GM21381 (cell line): ENCODE measurements around the gene DENND1A.
"Not testable (repeated sequence)": the region's sequence is repeated elsewhere in the genome, so short reads cannot be mapped to it uniquely, and the experiment has no call there.

Experiments
- ATAC-seq: cut with Tn5 transposase; IDR thresholded peaks from one replicate; pipeline ENCODE4 v1.9.1; 2021; ENCODE audit warnings: mild to moderate bottlenecking, moderate library complexity; ENCODE audit not compliant: unreplicated experiment

DENND1A gene

DNA sequence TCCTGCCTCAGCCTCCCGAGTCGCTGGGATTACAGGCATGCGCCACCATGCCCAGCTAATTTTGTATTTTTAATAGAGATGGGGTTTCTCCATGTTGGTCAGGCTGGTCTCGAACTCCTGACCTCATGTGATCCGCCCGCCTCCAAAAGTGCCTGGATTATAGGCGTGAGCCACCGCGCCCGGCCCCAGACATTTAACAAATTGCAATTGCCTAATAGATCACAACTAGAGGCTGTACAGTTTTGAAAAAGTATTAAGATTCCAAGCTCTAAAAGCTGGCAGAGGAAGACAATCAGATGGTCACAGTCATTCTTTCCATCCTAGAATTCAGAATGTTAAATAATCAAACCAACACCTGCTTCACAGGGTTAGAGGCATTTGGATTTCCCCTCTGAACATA lies 293.1 kb downstream of the DENND1A start:
- ATAC-seq = not testable (repeated sequence)

DNA sequence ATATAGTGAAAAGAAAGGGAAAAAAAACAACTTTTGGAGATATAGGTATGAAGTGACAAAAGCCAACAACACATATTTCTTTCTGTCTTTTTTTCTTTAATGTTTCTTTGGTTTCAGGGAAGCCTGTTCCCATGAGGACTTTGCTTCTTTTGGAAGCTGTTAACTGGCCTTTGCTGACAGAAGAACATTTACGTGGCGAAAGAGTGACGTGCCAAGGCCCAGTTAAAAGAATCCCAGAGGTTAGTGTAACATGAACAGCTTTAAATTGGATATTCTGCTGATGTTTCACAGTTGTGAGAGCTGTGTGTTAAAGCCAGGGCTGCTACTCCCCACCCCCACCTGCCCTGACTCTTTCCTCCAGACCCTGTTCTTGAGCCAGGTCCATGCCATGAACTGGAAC lies 298.1 kb downstream of the DENND1A start:
- no peak for ATAC-seq

DNA sequence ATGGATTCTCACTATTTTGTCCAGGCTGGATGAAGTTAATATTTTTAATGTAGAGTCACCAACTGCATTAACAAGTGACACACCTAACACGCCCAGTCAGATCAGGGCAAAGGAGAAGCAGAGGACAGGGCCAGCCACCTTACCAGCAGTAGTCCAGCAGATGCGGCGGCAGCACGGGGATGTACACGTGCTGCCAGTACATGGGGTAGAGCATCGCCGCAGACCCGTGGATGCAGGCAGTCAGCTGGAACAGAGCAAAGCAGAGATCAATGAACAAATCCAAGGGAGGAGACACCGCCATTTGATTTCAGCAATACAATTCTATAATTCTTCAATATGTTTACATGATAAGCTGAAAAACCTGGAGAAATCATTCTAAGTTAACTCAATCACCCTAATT lies 299.7 kb downstream of the DENND1A start:
- ATAC-seq = no peak

DNA sequence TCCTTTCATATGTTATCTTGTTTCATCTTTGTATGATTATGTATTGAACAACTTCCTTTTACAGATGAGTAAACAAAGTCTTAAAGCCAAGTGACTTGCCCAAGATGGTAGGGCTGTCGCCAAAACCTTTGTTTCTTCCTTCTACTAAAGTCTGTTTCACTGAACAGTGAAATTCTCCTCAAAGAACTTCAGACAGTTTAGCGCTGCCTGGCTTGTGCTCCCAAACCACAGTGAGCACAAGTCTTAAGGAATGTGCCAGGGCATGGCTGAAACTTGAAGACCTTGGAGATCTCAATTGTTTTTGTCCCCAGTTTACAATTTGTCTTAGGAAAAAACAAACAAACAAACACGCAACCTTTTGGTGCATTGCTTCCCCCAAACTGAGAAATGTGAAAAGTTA lies 300.4 kb downstream of the DENND1A start:
- ATAC-seq = no peak

DNA sequence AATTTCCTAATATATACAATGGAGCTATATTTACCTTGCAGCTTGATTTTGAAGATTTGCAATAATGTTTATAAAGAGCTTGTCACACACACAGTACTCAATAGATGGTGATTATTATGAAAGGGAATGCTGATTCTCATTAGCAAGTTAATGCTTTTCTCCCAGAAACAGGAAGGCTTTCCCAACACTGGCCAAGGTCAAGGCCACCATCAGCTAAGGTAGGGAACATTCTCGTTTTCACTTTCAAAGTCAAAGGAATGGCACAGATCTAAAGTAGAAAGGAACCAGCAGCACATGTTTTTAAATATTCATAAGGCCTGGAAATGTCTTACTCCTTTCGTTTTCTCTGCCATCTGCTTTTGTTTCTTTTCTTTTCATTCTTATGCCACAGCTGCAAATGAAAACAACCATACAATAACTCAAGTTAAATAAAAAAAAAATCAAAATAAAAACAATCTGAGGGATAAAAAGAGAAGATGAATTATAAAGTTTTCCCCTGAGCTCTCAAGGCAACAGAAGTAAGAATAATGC lies 307.1 kb downstream of the DENND1A start:
- ATAC-seq = no peak

DNA sequence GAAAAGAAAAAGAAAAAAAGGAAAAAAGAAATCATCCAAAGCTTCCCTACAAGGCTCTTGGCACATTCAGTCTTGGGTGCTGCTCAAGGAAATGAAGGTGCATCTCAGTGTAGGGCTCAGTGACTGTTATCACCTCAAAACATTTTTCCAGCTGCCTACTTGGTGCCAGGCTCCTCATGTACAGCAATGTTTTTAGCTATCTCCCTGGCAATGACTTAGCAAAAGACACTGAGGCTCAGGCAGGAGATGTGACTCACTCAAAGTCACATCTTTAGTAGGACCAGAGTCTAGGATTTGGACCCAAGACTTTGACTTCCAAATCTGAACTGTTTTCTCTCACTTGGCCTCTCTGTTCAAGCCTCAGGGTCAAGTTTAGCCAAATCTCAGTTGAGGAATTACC lies 309.7 kb downstream of the DENND1A start:
- no peak for ATAC-seq

DNA sequence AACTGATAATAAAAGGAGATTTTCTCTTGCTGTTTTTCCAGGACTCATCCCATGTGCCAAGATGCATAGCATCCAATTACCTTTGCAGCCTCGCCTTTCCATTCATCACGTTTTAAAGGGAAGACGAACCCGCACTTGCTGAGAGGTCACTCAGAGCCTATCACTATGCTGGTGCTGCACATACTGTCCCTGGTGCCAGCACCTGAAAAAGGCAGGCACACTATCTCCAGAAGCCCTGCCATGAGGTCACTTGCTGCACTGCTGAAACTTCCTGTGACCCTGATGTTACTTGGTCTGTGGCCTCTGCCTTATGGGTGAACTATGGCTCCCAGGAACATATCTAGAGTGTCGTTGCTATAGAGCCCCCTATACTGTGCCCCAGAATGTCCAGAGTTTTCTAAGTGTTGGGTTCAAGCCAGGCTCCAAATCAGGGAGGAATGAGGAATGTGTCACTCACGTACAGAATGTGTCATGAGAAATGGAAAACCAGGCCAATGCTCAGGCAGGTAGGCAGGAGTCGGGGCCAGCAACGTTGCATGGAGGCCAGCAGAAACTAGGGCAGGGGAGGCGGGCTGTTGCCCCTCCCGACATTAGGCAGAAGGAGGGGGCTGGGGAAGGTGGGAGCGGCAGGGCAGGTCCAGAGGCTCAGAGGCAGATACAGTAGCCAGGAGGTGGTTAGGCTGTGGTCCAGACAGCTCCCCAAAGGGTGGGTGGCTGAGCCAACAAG lies 311.8 kb downstream of the DENND1A start:
- ATAC-seq = no peak

DNA sequence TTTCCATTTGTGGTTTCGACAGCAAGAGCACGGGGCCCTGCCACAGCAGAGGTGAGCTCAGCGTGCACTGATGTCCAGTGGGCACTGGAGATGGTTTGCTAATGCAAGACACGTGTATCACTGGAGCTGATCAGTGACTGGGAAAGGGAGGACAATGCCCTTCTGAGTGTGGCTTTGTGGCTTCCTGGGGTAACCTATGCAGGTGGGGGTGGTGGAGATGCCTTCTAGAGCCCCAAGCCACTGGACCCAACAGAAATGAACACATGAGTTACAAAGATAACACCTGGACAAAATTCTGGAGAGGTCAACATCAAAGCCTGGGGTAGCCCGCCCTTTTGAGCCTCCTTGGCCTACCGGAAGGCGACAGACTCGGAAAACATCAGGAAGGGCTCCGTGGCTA lies 312.6 kb downstream of the DENND1A start:
- no peak for ATAC-seq

DNA sequence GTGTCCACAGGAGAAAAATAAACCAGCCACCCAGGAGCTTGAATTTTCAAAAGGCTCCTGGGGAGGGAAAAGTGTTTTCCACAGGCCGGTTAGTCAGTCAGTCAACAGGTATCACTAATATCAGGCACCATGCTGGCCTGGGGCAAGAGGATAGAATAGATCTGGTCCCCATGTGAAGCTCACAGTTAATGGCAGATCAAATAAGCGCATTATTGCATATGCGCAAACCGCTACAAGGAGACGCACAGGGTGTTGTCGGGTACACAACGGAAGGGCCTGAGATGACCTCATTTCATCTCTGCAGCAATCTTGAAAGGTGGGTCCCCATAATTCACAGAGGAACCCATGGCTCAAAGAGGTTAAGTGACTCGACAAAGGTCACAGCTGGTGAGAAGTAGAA lies 313.2 kb downstream of the DENND1A start:
- ATAC-seq = no peak

DNA sequence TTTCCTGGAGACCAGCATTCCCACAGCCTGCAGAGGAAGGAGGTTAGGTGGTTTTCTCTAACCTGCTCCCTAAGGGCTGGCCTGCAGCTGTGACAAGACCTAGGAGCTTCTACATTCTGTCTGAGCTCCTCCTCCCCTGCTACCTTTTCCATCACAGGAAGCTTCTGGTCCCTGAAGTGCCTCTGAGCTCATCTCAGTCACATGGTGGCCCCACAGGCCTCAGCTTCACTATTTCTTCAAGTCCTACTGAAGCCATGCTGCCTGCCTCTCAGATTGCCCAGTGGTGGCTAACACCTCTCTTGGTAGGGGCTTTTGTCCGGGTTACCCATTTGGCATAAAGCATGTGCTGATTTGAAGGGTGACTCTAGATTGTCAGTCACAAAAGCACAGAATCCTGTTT lies 314.5 kb downstream of the DENND1A start:
- ATAC-seq = no peak

DNA sequence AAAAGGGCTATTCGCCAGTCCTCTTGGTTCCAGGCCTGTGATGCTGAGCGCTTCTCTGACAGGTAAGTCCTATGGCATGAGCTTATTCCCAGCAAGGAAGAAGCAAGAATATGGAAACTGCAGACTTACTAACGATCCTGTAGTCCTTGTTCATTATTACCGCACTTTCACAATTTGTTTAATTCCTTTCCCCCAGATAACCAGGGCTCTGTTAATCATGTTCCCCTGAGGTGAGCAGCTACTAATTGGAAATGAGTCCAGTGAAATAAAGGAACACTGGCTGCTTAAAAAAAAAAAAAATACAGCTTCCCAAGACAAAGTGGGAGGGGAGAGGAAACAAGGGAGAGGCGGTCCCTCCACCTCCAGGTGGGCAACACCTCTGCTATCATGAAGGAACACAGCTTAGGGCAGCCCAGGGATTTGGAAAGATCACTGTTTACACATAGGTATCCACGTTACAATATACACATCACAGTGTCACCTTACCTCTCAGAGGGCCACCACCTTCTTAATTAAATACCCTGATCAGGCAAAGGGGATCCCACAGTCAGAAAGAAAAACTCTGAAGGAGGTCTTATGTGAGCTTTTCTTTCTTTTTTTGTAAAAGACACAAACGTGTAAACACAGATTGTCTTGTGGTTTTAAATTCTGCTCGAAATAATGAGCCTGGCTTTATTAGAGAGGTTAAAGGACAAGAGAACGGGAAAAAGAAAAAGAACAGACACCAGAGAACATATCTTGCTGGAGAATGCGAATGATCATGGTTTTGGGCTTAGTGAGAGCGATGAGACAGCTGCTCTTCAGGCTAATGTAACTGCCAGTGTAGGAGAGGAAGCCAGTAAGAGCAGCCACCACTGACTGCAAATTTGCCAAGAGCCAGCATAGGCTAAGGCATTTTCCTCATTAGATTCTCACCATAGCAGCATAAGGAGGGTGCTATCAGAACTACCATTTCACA lies 315.3 kb downstream of the DENND1A start:
- no peak for ATAC-seq

DNA sequence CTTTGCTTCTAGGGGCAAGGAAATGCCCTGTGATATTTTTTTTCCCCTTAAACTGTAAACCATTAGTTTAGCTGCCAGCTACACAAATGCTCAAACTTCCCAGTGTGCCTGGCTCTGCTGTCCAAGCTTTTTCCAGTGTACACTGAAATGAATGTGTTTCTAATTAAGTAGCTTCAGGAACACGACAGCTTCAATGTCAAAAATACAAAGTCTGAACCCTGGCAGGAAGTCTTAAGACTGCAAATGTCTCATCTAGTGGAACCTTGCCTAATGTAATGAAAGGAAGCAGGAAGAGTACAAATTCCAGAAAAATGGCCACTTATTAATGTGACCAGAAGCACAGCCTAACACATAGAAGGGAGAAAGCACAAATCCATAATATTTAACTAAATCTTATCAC lies 318.7 kb downstream of the DENND1A start:
- ATAC-seq = no peak

DNA sequence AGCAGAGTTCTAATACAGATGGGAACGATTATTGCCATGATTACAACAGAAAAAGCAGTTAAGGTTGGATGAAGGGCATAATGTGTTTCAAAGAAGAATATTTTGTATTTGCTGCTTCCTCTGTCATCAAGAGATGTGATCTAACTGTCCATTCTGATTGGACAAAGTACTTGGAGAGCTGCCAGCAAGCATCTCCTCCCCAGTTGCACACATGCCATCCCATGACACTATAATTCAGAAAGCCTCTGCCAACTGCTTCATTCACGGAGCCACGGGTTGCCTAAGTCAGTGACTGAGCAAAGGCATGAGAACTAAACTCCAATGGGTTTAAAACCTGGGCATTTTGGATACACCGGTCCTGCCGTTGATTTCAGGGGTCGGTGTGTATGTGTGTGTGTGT lies 320.1 kb downstream of the DENND1A start:
- no peak for ATAC-seq

DNA sequence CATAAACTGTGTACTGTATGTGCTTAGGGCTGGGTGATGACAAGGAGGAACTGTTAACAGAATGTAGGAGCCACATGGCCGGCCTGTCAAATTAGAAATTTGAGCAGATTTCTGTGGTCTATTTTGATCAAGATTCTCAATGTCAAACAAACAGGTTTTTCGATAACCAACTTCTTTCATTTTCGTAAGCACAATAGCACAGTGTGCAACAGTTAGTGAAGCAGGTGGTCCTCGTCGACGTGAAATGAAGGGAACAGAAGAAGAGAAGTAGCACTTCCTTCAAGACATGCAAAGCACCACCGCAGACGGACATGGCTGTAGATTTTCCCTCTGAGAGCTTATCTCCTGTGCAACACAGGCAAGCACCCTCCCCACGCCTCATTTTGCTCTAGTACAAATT lies 321.8 kb downstream of the DENND1A start:
- ATAC-seq = peak; percentile 97

DNA sequence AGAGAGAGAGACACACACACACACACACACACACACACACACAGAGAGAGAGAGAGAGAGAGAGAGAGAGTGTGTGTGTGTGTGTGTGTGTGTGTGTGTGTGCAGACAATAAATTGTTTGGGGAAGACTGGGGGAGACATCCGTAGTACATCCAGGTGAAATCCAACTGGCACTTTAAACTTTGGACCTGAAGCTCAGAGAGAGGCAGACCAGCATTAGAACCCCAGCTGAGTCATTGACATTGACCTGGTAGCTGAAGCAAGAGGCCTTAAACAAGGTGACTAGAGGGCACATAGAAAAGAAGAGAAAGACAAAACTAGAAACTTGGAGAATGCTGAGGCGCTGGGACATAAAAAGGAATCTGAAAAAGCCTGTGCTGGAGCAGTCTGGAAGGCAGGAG lies 322.4 kb downstream of the DENND1A start:
- no peak for ATAC-seq

DNA sequence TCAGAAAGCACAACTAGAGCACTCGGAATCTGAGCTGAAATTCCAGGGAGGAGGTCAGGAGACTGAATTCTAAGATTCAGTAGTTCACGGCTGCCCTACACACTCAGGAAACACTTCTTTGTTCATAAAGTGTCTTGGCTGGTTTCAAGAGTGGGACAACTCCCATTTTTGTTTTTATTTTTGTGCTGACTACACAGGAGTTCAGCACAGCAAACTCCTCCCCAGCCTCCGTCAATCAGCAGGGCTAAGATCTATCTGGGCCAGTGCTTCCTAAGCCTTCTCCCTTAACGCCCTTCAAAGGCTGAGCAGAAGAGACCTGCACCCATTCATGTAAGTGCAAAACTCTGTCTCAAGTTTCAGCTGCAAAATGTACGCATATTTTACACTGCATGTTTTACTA lies 323.8 kb downstream of the DENND1A start:
- ATAC-seq = no peak

DNA sequence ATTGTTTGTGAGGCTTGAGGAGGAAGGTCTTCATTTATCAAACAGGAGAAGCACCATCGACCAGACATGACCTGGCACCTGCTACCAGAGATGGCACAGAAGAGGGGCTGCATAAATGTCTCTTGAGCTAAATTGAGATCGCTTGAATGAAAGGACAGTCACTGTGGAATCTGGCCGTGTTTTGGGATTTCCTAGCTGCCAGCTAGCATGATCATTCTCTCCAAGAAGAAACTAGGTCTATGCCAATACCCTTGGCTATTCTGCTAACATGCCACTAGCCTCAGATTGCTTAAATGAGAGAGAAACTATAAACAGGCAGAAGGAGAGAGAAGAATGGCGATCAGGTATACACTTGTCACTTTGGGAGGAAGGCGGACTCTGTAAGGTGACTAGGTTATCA lies 324.6 kb downstream of the DENND1A start:
- ATAC-seq = no peak

DNA sequence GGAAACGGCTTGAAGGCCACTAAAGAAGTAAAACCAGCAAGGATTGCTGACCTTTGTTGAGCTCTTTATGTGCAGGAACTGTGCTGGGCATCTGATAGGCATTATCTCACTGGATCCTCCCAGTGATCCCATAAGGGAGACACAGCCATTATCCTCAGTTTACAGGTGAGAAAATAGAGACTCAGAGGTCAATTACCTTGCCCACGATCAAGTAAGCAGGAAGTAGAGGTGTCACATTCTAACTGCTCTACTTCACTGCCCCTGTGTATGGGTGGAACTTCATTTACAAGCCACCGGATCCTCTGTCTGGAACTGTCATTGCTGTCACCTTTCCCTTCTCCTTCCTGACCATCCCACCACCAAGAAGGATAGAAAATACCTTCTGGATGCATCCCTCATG lies 325.1 kb downstream of the DENND1A start:
- no peak for ATAC-seq

DNA sequence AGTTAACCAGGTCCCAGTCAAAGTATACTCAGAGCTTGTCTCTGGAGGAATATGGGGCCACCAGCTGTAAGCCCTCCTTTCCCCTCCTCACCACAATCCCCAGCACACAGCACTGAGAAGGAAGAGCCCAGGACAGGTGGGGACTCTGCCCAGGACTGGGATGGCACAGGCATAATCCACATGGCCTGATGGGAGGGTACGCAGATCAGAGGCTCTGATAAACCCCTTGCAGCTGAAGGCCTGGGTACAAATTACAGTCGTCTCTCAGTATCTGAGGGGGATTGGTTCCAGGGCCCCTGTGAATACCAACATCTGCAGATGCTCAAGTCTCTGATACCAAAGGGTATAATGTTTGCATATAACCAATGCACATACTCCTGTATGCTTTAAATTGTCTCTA lies 328.1 kb downstream of the DENND1A start:
- ATAC-seq = no peak

DNA sequence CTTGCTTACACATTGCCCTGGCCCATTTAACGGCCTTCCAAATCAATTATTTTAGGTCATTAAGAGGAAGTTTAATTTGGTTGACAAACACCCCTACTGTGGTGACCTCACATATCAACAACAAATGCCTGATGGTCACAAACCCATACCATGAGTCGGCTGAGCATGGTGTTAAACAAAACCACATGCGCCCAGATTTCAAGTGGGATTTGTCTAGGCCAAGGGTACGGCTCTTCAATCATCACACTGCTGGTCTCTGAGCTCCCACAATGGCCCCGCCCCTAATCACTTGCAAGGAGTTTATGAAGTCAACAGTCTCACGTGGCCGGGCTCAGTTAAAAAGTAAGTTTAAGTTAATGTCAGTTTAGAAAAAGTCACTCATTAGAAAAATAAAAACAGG lies 330.1 kb downstream of the DENND1A start:
- ATAC-seq = no peak

DNA sequence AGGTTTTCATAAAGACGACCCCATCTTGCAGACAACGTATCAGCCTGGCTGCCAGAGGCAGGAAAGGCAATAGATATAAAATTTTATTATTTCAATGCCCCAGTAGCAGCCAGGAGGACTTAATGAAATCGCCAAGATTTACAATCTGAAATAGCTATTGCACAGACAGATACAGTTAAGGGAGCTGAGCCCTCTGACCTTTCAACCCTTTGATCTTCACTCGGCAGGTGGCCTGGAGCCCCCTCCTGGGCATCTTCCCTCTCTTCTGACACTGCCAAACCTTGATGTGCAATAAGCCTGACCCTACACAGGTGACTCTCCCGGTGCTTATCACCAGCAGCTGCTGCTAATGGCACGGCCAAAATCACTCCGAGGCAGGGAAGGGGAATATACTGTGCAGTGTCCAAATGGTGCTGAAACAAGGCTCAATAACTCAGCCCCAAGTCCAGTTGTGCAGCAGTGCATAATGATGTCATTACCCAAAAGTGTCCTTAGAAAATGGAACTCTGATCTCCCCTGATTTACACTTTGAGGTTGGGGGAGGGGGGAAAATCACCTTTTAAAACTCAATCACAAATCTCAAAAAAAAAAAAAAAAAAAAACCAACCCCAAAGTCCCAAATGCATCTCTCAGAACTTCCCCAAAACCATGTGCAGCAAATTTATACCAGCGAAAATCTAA lies 331.9 kb downstream of the DENND1A start:
- no peak for ATAC-seq
